Measurements from ENCODE around the gene PRRX2.

- no peak for TF ChIP-seq POLR2AphosphoS5 (IDR thresholded peaks at IDR 0.05; ENCODE audit: low read depth, low read length)
- TF ChIP-seq TAF1 (IDR thresholded peaks at IDR 0.05; ENCODE audit: borderline replicate concordance, insufficient read depth, low read length), result no peak
- TF ChIP-seq REST (IDR thresholded peaks at IDR 0.05; ENCODE audit: insufficient read depth in 1 of 2, low read depth in 2 of 2, low read length in 2 of 2), result no peak
- TF ChIP-seq FOXP2 (optimal IDR thresholded peaks at IDR 0.05; ENCODE audit: borderline replicate concordance, extremely low read depth, extremely low read length, insufficient read depth), result no peak
- TF ChIP-seq SIN3A (IDR thresholded peaks at IDR 0.05; ENCODE audit: borderline replicate concordance, insufficient read depth, low read length), result no peak
Measured at GRCh38 chr9:129762985-129763926, 97.8 kb downstream of the PRRX2 start.

Measured in PFSK-1 (cell line).